ENCODE data around the gene ANAPC13. TPM values are rescaled to one million over a fixed set of nuclear protein-coding genes. Genes with fewer than 3 reads are reported as not detected.

Gene ANAPC13
- total RNA-seq, 1 experiment from 2014 or later, result 68.8 TPM

GRCh38 chr3:134495980-134496379 lies 10.2 kb upstream of the ANAPC13 start:
- no peak overlapping the region for H3K4me3 ChIP-seq (ENCODE audit: low read depth in 2 of 2, low read length in 2 of 2)
- TF ChIP-seq REST (IDR thresholded peaks at IDR 0.05; ENCODE audit: insufficient read depth in 1 of 2, low read depth in 2 of 2, low read length in 1 of 2) (no peak), TCF7L2 (IDR thresholded peaks at IDR 0.05; ENCODE audit: low read depth, low read length) (no peak), CTCF (IDR thresholded peaks at IDR 0.05) (no peak), SIN3A (IDR thresholded peaks at IDR 0.05; ENCODE audit: borderline replicate concordance, insufficient read depth, low read depth, low read length) (no peak), POLR2AphosphoS5 (IDR thresholded peaks at IDR 0.05; ENCODE audit: low read depth, low read length) (no peak)

GRCh38 chr3:134494495-134494894 lies 8.7 kb upstream of the ANAPC13 start:
- in situ Hi-C loops (cut with HindIII; ENCODE audit: low pct_unique_long_range_greater_than_20kb, low sequenced_read_pairs), result no loop called here
- no peaks in the 10 kb centered on the region for H3K36me3 ChIP-seq (ENCODE audit: control insufficient read depth, insufficient read depth, low read length)
- no TSS peak for BruUV-seq (replicated peaks)
- no peaks in the 10 kb centered on the region for H3K9me3 ChIP-seq (ENCODE audit: control insufficient read depth, insufficient read depth, low read depth, low read length)
- peaks cover 8% of the 10 kb centered on the region for H3K4me1 ChIP-seq (ENCODE audit: control insufficient read depth, insufficient read depth, low read length)
- intact Hi-C loops (cut with micrococcal nuclease; ENCODE audit: unreplicated experiment), result no loop called here
- DNase-seq (ENCODE audit: low read depth, low spot score) (no peak), ATAC-seq (no peak)
- H3K4me3 ChIP-seq (ENCODE audit: low read depth in 2 of 2, low read length in 2 of 2), result no peak overlapping the region
- TF ChIP-seq REST (IDR thresholded peaks at IDR 0.05; ENCODE audit: insufficient read depth in 1 of 2, low read depth in 2 of 2, low read length in 1 of 2) (no peak), SIN3A (IDR thresholded peaks at IDR 0.05; ENCODE audit: borderline replicate concordance, insufficient read depth, low read depth, low read length) (no peak), TCF7L2 (IDR thresholded peaks at IDR 0.05; ENCODE audit: low read depth, low read length) (no peak), CTCF (IDR thresholded peaks at IDR 0.05) (no peak), POLR2AphosphoS5 (IDR thresholded peaks at IDR 0.05; ENCODE audit: low read depth, low read length) (no peak)
- no peaks in the 10 kb centered on the region for H3K27me3 ChIP-seq (ENCODE audit: control insufficient read depth, insufficient read depth, low read length)
- ChIA-PET POLR2A (no interaction called here), CTCF (no interaction called here)
- no peak overlapping the region for H3K27ac ChIP-seq (ENCODE audit: low read length)

More at GRCh38 chr3:134495980-134496379, 10.2 kb upstream of the ANAPC13 start:
- BruUV-seq (replicated peaks), result no TSS peak
- no peak for ATAC-seq
- in situ Hi-C loops (cut with HindIII; ENCODE audit: low pct_unique_long_range_greater_than_20kb, low sequenced_read_pairs) (no loop called here), intact Hi-C loops (cut with micrococcal nuclease; ENCODE audit: unreplicated experiment) (no loop called here)
- Histone ChIP-seq H3K4me1 (ENCODE audit: control insufficient read depth, insufficient read depth, low read length) (peaks cover 6% of the 10 kb centered on the region), H3K27me3 (ENCODE audit: control insufficient read depth, insufficient read depth, low read length) (no peaks in the 10 kb centered on the region), H3K36me3 (ENCODE audit: control insufficient read depth, insufficient read depth, low read length) (no peaks in the 10 kb centered on the region), H3K9me3 (ENCODE audit: control insufficient read depth, insufficient read depth, low read depth, low read length) (no peaks in the 10 kb centered on the region), H3K27ac (ENCODE audit: low read length) (no peak overlapping the region)
- ChIA-PET POLR2A (no interaction called here), CTCF (no interaction called here)
- DNase-seq (ENCODE audit: low read depth, low spot score), result no peak
